Ectodermal cell (in vitro differentiated cells): ENCODE data around the gene ERC1.

ENCODE experiments used
- H3K27ac ChIP-seq: 2 replicates; pipeline ENCODE4 v1.7.0; 2013; ENCODE audit warnings: mild to moderate bottlenecking, low read depth, low read length; ENCODE audit not compliant: insufficient read depth, poor library complexity, severe bottlenecking
- H3K27me3 ChIP-seq: 2 replicates; pipeline ENCODE4 v1.7.0; 2013; ENCODE audit warnings: mild to moderate bottlenecking, low read length; ENCODE audit not compliant: insufficient read depth, control insufficient read depth, poor library complexity, severe bottlenecking
- H3K36me3 ChIP-seq: one replicate; pipeline ENCODE4 v1.7.0; 2013; ENCODE audit warnings: low read length; ENCODE audit not compliant: control insufficient read depth, insufficient read depth
- H3K4me1 ChIP-seq: one replicate; pipeline ENCODE4 v1.7.0; 2013; ENCODE audit warnings: low read length; ENCODE audit not compliant: control insufficient read depth, insufficient read depth
- H3K4me3 ChIP-seq: 2 replicates; pipeline ENCODE4 v1.7.0; 2013; ENCODE audit warnings: low read depth, low read length, control low read depth; ENCODE audit not compliant: insufficient read depth
- H3K9me3 ChIP-seq: 2 replicates; pipeline ENCODE4 v1.7.0; 2013; ENCODE audit warnings: mild to moderate bottlenecking, low read length, moderate library complexity; ENCODE audit not compliant: control insufficient read depth
- WGBS, 2 experiments: methylation state at CpG; one replicate each; pipeline ENCODE4 v1.1.7; 2013; ENCODE audit warnings: missing lambda C conversion rate in 2 of 2; 5-methylcytosine and 5-hydroxymethylcytosine counted together

The ERC1 gene

DNA sequence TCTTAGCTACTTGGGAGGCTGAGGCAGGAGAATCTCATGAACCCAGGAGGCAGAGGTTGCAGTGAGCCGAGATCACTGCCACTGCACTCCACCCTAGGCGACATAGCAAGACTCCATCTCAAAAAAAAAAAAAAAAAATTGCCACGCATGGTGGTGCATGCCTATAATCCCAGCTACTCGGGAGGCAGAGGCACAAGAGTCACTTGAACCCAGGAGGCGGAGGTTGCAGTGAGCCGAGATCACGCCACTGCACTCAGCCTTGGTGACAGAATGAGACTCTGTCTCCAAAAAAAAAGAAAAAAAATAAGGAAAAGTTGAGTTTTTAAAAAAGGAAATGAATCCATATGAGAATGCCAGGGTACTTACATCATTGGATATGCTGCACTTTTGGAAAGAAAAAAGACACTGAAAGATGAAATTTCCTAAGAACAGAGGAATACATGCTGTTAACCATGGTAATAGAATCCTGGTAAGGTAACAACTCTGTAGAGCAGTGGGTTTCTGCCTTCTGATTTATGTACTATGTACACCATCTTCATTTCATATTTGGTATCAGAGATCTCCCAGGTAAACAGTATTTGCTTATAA lies 222.7 kb downstream of the ERC1 start:
- WGBS, 2 experiments: 91 to 96% methylated on average over 7 of the region's 7 CpGs
- Histone ChIP-seq H3K27me3 (no peaks in the 10 kb centered on the region), H3K4me3 (no peak overlapping the region), H3K4me1 (peaks cover 22% of the 10 kb centered on the region), H3K27ac (no peak overlapping the region), H3K36me3 (no peaks in the 10 kb centered on the region), H3K9me3 (no peaks in the 10 kb centered on the region)

DNA sequence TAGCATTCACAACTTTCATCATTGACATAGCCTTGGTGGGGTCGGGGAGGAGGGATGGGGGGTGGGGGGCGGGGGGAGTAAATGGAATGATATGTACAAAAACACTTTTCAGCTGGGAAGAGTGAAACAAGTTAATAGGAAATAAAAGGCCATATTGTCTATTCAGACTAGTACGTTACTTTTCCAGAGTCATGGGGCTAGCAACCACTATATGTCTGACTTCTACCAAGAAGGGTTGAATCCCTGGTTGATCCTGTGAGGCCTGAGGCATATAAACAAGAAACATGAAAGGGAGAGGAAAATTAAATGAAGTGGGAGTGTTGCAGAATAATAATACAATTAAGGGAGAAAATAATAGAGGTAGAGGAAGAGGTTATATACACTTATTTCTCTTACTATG lies 225.5 kb downstream of the ERC1 start:
- Histone ChIP-seq H3K4me3 (no peak overlapping the region), H3K9me3 (no peaks in the 10 kb centered on the region), H3K27ac (no peak overlapping the region), H3K4me1 (peaks cover 22% of the 10 kb centered on the region), H3K36me3 (no peaks in the 10 kb centered on the region), H3K27me3 (no peaks in the 10 kb centered on the region)
- 77 to 96% methylated on average over 1 to 2 of the region's 3 CpGs for WGBS, 2 experiments

- H3K36me3 ChIP-seq: no peaks in the 10 kb centered on the region
- 54 to 65% methylated on average over 6 of the region's 6 CpGs for WGBS, 2 experiments
- peaks cover 16% of the 10 kb centered on the region for H3K4me1 ChIP-seq
- no peak overlapping the region for H3K4me3 ChIP-seq
- H3K27me3 ChIP-seq: no peaks in the 10 kb centered on the region
- peak overlapping the region; percentile 3 for H3K27ac ChIP-seq
- no peaks in the 10 kb centered on the region for H3K9me3 ChIP-seq
Measured at GRCh38 chr12:1217191-1217949, 226.3 kb downstream of the ERC1 start.

DNA sequence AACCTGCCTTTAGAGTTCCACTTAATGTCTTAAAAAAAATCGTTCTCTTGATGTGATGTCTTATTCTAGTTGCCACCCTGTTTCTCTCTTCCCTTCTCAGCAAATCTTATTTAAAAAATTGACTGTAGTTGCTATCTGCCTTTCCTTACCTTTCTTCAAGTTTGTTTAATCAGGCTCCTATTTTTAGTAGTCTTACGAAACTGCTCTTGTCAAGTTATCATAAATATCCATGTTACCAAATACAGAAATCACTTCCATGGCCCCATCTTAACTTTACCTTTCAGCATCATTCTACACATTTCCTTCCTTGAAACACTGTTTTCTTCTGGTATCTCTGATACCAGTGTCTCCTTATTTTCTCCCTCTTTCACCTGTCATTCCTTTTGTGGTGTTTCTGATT lies 227.3 kb downstream of the ERC1 start:
- Histone ChIP-seq H3K9me3 (no peaks in the 10 kb centered on the region), H3K4me3 (no peak overlapping the region), H3K4me1 (peaks cover 13% of the 10 kb centered on the region), H3K36me3 (no peaks in the 10 kb centered on the region), H3K27me3 (no peaks in the 10 kb centered on the region), H3K27ac (no peak overlapping the region)
- 87 to 91% methylated on average over 2 of the region's 2 CpGs for WGBS, 2 experiments

- WGBS, 2 experiments: 87 to 88% methylated on average over 7 of the region's 7 CpGs
- H3K9me3 ChIP-seq: no peaks in the 10 kb centered on the region
Measured at GRCh38 chr12:1220127-1221092, 229.4 kb downstream of the ERC1 start.

GRCh38 chr12:1222858-1223639 lies 232.0 kb downstream of the ERC1 start:
- H3K36me3 ChIP-seq: no peaks in the 10 kb centered on the region
- H3K4me1 ChIP-seq: peaks cover 3% of the 10 kb centered on the region
- no peak overlapping the region for H3K4me3 ChIP-seq
- H3K27ac ChIP-seq: no peak overlapping the region
- WGBS, 2 experiments: 91 to 94% methylated on average over 2 to 4 of the region's 4 CpGs
- no peaks in the 10 kb centered on the region for H3K9me3 ChIP-seq
- no peaks in the 10 kb centered on the region for H3K27me3 ChIP-seq

More at GRCh38 chr12:1220127-1221092, 229.4 kb downstream of the ERC1 start:
- no peak overlapping the region for H3K4me3 ChIP-seq
- peaks cover 13% of the 10 kb centered on the region for H3K4me1 ChIP-seq
- H3K27me3 ChIP-seq: no peaks in the 10 kb centered on the region
- no peak overlapping the region for H3K27ac ChIP-seq
- H3K36me3 ChIP-seq: no peaks in the 10 kb centered on the region

DNA sequence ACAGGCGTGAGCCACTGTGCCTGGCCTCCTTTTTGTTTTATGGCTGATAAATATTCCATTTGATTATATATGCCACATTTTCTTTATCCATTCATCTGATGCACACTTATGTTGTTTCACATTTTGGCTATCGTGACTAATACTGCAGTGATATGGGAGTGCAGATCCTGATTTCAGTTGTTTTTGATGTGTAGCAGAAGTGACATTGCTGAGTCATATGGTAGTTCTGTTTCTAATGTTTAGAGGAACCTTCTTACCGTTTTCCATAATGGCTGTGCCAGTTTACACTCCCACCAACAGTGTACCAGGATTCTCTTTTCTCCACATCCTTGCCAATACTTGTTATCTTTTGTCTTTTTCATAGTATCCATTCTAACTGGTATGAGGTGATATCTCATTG lies 235.9 kb downstream of the ERC1 start:
- H3K4me1 ChIP-seq: no peaks in the 10 kb centered on the region
- no peak overlapping the region for H3K27ac ChIP-seq
- WGBS, 2 experiments: 90 to 100% methylated on average over 3 of the region's 3 CpGs
- no peaks in the 10 kb centered on the region for H3K36me3 ChIP-seq
- no peak overlapping the region for H3K4me3 ChIP-seq
- H3K9me3 ChIP-seq: no peaks in the 10 kb centered on the region
- H3K27me3 ChIP-seq: no peaks in the 10 kb centered on the region

DNA sequence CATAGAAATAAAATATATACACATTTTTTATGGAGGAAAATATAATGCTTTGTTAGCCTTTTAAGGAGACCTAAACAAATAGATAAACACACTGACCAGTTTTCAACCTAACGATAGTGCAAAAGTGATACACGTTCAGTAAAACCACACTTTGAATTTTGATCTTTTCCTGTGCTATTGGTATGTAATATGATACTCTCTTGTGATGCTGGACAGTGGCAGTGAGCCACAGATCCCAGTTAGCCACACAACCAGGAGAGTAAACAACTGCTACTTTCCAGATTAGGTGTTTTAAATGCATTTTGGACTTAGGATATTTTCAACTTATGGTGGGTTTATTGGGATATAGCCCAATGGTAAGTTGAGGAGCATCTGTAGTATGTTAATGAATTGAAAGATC lies 243.1 kb downstream of the ERC1 start:
- Histone ChIP-seq H3K4me3 (no peak overlapping the region), H3K27me3 (no peaks in the 10 kb centered on the region), H3K4me1 (no peaks in the 10 kb centered on the region), H3K27ac (no peak overlapping the region), H3K36me3 (no peaks in the 10 kb centered on the region), H3K9me3 (no peaks in the 10 kb centered on the region)
- 88 to 91% methylated on average over 2 of the region's 2 CpGs for WGBS, 2 experiments

DNA sequence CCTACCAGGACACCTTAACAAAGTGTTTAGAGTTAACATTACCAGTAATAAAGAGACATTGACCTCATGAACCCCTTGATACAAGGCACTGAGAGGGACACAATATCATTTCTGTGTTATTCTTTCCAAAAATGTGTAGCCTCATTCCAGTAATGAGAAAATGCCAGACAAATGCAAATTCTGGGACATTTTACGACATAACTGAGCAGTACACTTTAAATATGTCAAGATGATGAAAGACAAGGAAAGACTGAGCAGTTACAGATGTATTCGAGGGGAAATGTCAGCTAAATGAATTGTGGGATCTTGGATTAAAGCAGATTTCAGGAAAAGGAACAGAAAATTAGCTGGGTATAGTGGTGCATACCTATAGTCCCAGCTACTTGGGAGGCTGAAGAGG lies 255.6 kb downstream of the ERC1 start:
- H3K27ac ChIP-seq: no peak overlapping the region
- H3K4me1 ChIP-seq: peaks cover 12% of the 10 kb centered on the region
- no peak overlapping the region for H3K4me3 ChIP-seq
- H3K36me3 ChIP-seq: no peaks in the 10 kb centered on the region
- H3K27me3 ChIP-seq: no peaks in the 10 kb centered on the region
- WGBS, 2 experiments: 94 to 97% methylated on average over 2 of the region's 2 CpGs
- H3K9me3 ChIP-seq: no peaks in the 10 kb centered on the region
